GF-D8 (cell line): ENCODE measurements around the gene CIDEB.

Experiments
- DNase-seq: peaks from one replicate; lab custom pipeline; 2025; lab: John Stamatoyannopoulos, UW

Gene CIDEB

GRCh38 chr14:24269910-24270536 lies 37.8 kb downstream of the CIDEB start:
- no peak for DNase-seq

GRCh38 chr14:24269368-24269767 lies 38.4 kb downstream of the CIDEB start:
- DNase-seq, result no peak

- DNase-seq, result no peak
These were observed 39.6 kb downstream of the CIDEB start for GRCh38 chr14:24268225-24268624.

- DNase-seq, result no peak
These were observed 40.3 kb downstream of the CIDEB start for GRCh38 chr14:24267516-24267915.

GRCh38 chr14:24266344-24267244 lies 41.2 kb downstream of the CIDEB start:
- DNase-seq, result no peak

GRCh38 chr14:24264298-24264697 lies 43.5 kb downstream of the CIDEB start:
- DNase-seq, result no peak

GRCh38 chr14:24263848-24264247 lies 43.9 kb downstream of the CIDEB start:
- DNase-seq, result no peak

GRCh38 chr14:24262821-24263733 lies 44.7 kb downstream of the CIDEB start, which contains the start of gene TGM1:
TSS of gene TGM1 (minus strand) at chr14:24263177. CDS start at chr14:24262352, 825 bp downstream.
- DNase-seq, result no peak

- DNase-seq, result no peak
These were observed 45.8 kb downstream of the CIDEB start for GRCh38 chr14:24261969-24262327.

- no peak for DNase-seq
These were observed 46.4 kb downstream of the CIDEB start for GRCh38 chr14:24261256-24261968.

- no peak for DNase-seq
These were observed 47.0 kb downstream of the CIDEB start for GRCh38 chr14:24260780-24261157.

- DNase-seq, result no peak
These were observed 47.6 kb downstream of the CIDEB start for GRCh38 chr14:24260026-24260779.

GRCh38 chr14:24259282-24260025 lies 48.3 kb downstream of the CIDEB start:
- DNase-seq, result no peak

- no peak for DNase-seq
These were observed 49.1 kb downstream of the CIDEB start for GRCh38 chr14:24258548-24259265.

- no peak for DNase-seq
These were observed 49.7 kb downstream of the CIDEB start for GRCh38 chr14:24258119-24258518.

GRCh38 chr14:24256960-24257359 lies 50.8 kb downstream of the CIDEB start:
- no peak for DNase-seq

GRCh38 chr14:24255931-24256711 lies 51.7 kb downstream of the CIDEB start:
- no peak for DNase-seq

GRCh38 chr14:24255438-24255837 lies 52.3 kb downstream of the CIDEB start:
- no peak for DNase-seq
